SK-N-SH treated with all-trans-retinoic acid at 6 μM for 48 hours (cell line): Measurements from ENCODE around the gene GRIFIN.

ENCODE experiments used
- ATAC-seq: fragments of 200-7000 bp; cut with Tn5 transposase; 3 replicates; pipeline ENCODE4 v1.9.1; 2020; ENCODE audit warnings: mild to moderate bottlenecking, moderate library complexity
- ARNTL ChIP-seq: fragments of 450-650 bp; formaldehyde crosslinking; IDR thresholded peaks from 2 replicates; pipeline ENCODE4 v1.5.0; 2020; ENCODE audit warnings: low read depth, mild to moderate bottlenecking, moderate library complexity, borderline replicate concordance
- BACH2 ChIP-seq: fragments of 250-450 bp; sonication (Bioruptor Pico); IDR thresholded peaks from 2 replicates; pipeline ENCODE4 v1.9.0; 2021; ENCODE audit warnings: mild to moderate bottlenecking, borderline replicate concordance
- CSDC2 ChIP-seq: fragments of 250-450 bp; sonication (Bioruptor Pico); IDR thresholded peaks from 2 replicates; pipeline ENCODE4 v1.5.0; 2020; ENCODE audit warnings: mild to moderate bottlenecking, moderate library complexity
- ESRRG ChIP-seq: fragments of 250-450 bp; sonication (Bioruptor Pico); IDR thresholded peaks from 2 replicates; pipeline ENCODE4 v1.6.1; 2021; ENCODE audit warnings: mild to moderate bottlenecking
- GLIS3 ChIP-seq: fragments of 250-450 bp; sonication (Bioruptor Pico); IDR thresholded peaks from 2 replicates; pipeline ENCODE4 v1.5.0; 2020; ENCODE audit warnings: mild to moderate bottlenecking, moderate library complexity
- ISL1 ChIP-seq: fragments of 250-450 bp; sonication (Bioruptor Pico); IDR thresholded peaks from 2 replicates; pipeline ENCODE4 v2.1.2; 2022; ENCODE audit warnings: mild to moderate bottlenecking, moderate library complexity
- PPARA ChIP-seq: fragments of 250-450 bp; sonication (Bioruptor Pico); IDR thresholded peaks from 2 replicates; pipeline ENCODE4 v1.5.0; 2020; ENCODE audit warnings: mild to moderate bottlenecking, borderline replicate concordance
- RARB ChIP-seq: fragments of 250-450 bp; sonication (Bioruptor Pico); IDR thresholded peaks from 2 replicates; pipeline ENCODE4 v1.8.0; 2021; ENCODE audit warnings: mild to moderate bottlenecking, moderate library complexity
- TCF4 ChIP-seq: fragments of 250-450 bp; sonication (Bioruptor Pico); IDR thresholded peaks from 2 replicates; pipeline ENCODE4 v1.8.0; 2021; ENCODE audit warnings: mild to moderate bottlenecking, moderate library complexity, borderline replicate concordance
- TOX ChIP-seq: fragments of 250-450 bp; sonication (Bioruptor Pico); IDR thresholded peaks from 2 replicates; pipeline ENCODE4 v1.8.0; 2021; ENCODE audit warnings: mild to moderate bottlenecking, moderate library complexity, borderline replicate concordance
- ZC3H10 ChIP-seq: fragments of 250-450 bp; sonication (Bioruptor Pico); IDR thresholded peaks from 2 replicates; pipeline ENCODE4 v1.5.1; 2021; ENCODE audit warnings: mild to moderate bottlenecking, moderate library complexity
- ZFP3 ChIP-seq: fragments of 250-450 bp; sonication (Bioruptor Pico); IDR thresholded peaks from 2 replicates; pipeline ENCODE4 v1.5.0; 2020; ENCODE audit warnings: mild to moderate bottlenecking, moderate library complexity
- ZFP30 ChIP-seq: fragments of 450-650 bp; formaldehyde crosslinking; IDR thresholded peaks from 2 replicates; pipeline ENCODE4 v1.5.0; 2022; ENCODE audit warnings: mild to moderate bottlenecking, moderate library complexity
- ZNF565 ChIP-seq: fragments of 450-650 bp; formaldehyde crosslinking; conservative IDR thresholded peaks from 2 replicates; pipeline ENCODE4 v1.5.0; 2020; ENCODE audit warnings: low read depth, mild to moderate bottlenecking, moderate library complexity
- ZNF70 ChIP-seq: fragments of 450-650 bp; formaldehyde crosslinking; IDR thresholded peaks from 2 replicates; pipeline ENCODE4 v1.5.0; 2020; ENCODE audit warnings: mild to moderate bottlenecking, moderate library complexity
- ZNF8 ChIP-seq: fragments of 450-650 bp; formaldehyde crosslinking; IDR thresholded peaks from 2 replicates; pipeline ENCODE4 v1.5.0; 2020; ENCODE audit warnings: mild to moderate bottlenecking, moderate library complexity
- TF ChIP-seq, protein P1 (sequence below): fragments of 250-450 bp; sonication (Bioruptor Pico); IDR thresholded peaks from 2 replicates; pipeline ENCODE4 v1.5.1; 2021; ENCODE audit warnings: mild to moderate bottlenecking, moderate library complexity
- TF ChIP-seq, protein P2 (sequence below): fragments of 250-450 bp; sonication (Bioruptor Pico); IDR thresholded peaks from 2 replicates; pipeline ENCODE4 v1.5.1; 2020; ENCODE audit warnings: low read depth, mild to moderate bottlenecking, moderate library complexity
- TF ChIP-seq, protein P3 (sequence below): fragments of 250-450 bp; sonication (Bioruptor Pico); IDR thresholded peaks from 2 replicates; pipeline ENCODE4 v1.8.0; 2020; ENCODE audit warnings: mild to moderate bottlenecking, moderate library complexity, borderline replicate concordance
- TF ChIP-seq, protein P4 (sequence below): fragments of 250-450 bp; sonication (Bioruptor Pico); IDR thresholded peaks from 2 replicates; pipeline ENCODE4 v1.5.0; 2020; ENCODE audit warnings: mild to moderate bottlenecking, moderate library complexity

Gene GRIFIN

DNA sequence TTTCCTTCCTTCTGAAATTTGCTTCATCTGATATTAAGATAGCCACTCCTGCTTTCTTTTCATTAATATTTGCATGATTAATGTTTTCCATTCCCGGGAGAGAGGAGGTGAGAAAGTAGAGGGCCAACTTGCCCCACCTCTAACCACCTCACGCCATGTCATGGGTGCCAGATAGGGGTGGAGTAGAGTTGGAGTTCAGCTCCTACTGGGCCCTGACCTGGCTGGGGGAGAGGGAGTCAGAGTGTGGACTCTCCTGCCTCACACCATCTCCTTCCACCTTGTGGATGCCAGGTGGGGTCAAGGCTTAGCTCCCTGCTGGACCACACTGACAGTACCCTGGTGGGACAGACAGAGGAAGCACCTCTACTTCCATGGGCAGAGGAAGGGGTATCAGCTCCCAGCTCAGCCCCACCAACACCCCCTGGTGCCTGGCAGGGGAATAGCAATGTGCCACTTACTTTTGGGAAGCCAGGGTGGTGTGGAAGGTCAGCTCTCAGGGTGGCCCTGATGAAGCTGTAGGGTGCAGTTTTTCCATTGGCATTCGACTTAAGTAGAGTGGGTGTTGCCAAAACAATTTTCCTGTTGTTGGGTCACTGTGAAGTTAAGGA lies 44.8 kb downstream of the GRIFIN start:
- no peak; the same call in 2 of the 3 replicates for ATAC-seq
- TF ChIP-seq ZNF8 (CRISPR knock-in tag) (no peak), TCF4 (CRISPR knock-in tag) (no peak), ZFP3 (no peak), RARB (CRISPR knock-in tag) (no peak), ARNTL (CRISPR knock-in tag) (no peak), ISL1 (CRISPR knock-in tag) (no peak), ESRRG (no peak), PPARA (no peak), ZNF70 (CRISPR knock-in tag) (no peak), BACH2 (CRISPR knock-in tag) (no peak), TOX (no peak), ZFP30 (CRISPR knock-in tag) (no peak), ZC3H10 (CRISPR knock-in tag) (no peak), ZNF565 (no peak), CSDC2 (CRISPR knock-in tag) (no peak), GLIS3 (CRISPR knock-in tag) (no peak)
- TF ChIP-seq, protein P1, sequence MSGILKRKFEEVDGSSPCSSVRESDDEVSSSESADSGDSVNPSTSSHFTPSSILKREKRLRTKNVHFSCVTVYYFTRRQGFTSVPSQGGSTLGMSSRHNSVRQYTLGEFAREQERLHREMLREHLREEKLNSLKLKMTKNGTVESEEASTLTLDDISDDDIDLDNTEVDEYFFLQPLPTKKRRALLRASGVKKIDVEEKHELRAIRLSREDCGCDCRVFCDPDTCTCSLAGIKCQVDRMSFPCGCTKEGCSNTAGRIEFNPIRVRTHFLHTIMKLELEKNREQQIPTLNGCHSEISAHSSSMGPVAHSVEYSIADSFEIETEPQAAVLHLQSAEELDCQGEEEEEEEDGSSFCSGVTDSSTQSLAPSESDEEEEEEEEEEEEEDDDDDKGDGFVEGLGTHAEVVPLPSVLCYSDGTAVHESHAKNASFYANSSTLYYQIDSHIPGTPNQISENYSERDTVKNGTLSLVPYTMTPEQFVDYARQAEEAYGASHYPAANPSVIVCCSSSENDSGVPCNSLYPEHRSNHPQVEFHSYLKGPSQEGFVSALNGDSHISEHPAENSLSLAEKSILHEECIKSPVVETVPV (CRISPR knock-in tag) = no peak
- TF ChIP-seq, protein P2, sequence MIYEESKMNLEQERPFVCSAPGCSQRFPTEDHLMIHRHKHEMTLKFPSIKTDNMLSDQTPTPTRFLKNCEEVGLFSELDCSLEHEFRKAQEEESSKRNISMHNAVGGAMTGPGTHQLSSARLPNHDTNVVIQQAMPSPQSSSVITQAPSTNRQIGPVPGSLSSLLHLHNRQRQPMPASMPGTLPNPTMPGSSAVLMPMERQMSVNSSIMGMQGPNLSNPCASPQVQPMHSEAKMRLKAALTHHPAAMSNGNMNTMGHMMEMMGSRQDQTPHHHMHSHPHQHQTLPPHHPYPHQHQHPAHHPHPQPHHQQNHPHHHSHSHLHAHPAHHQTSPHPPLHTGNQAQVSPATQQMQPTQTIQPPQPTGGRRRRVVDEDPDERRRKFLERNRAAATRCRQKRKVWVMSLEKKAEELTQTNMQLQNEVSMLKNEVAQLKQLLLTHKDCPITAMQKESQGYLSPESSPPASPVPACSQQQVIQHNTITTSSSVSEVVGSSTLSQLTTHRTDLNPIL = no peak

DNA sequence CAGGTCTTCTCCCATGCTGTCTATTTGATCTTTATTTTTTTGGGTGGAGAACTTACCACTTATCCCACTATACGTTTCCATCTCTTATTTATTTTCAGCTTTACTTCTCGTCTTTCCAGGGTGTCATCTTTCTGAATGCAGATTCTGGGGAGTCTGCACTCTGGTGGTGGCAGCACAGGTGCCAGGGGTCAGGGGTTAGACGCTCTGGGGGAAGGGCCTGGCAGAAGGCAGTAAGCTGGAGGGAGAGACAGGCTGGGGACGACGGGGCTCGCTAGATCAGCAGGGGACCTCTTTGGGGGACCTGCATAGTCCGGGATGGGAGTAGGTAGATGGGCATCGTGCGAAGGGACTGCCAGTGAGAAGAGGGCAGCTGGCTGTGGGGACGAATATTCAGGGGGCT lies 50.4 kb downstream of the GRIFIN start:
- TF ChIP-seq GLIS3 (CRISPR knock-in tag) = no peak
- TF ChIP-seq ZNF565 = no peak
- no peak for TF ChIP-seq TOX
- no peak for TF ChIP-seq BACH2 (CRISPR knock-in tag)
- TF ChIP-seq, protein P1 (CRISPR knock-in tag) = no peak
- no peak for TF ChIP-seq ARNTL (CRISPR knock-in tag)
- TF ChIP-seq RARB (CRISPR knock-in tag) = no peak
- no peak for TF ChIP-seq TCF4 (CRISPR knock-in tag)
- no peak for TF ChIP-seq CSDC2 (CRISPR knock-in tag)
- no peak for TF ChIP-seq ZC3H10 (CRISPR knock-in tag)
- no peak for TF ChIP-seq ISL1 (CRISPR knock-in tag)
- TF ChIP-seq, protein P3, sequence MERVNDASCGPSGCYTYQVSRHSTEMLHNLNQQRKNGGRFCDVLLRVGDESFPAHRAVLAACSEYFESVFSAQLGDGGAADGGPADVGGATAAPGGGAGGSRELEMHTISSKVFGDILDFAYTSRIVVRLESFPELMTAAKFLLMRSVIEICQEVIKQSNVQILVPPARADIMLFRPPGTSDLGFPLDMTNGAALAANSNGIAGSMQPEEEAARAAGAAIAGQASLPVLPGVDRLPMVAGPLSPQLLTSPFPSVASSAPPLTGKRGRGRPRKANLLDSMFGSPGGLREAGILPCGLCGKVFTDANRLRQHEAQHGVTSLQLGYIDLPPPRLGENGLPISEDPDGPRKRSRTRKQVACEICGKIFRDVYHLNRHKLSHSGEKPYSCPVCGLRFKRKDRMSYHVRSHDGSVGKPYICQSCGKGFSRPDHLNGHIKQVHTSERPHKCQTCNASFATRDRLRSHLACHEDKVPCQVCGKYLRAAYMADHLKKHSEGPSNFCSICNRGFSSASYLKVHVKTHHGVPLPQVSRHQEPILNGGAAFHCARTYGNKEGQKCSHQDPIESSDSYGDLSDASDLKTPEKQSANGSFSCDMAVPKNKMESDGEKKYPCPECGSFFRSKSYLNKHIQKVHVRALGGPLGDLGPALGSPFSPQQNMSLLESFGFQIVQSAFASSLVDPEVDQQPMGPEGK (CRISPR knock-in tag) = no peak
- TF ChIP-seq ZFP30 (CRISPR knock-in tag) = no peak
- TF ChIP-seq ESRRG = no peak
- TF ChIP-seq, protein P4, sequence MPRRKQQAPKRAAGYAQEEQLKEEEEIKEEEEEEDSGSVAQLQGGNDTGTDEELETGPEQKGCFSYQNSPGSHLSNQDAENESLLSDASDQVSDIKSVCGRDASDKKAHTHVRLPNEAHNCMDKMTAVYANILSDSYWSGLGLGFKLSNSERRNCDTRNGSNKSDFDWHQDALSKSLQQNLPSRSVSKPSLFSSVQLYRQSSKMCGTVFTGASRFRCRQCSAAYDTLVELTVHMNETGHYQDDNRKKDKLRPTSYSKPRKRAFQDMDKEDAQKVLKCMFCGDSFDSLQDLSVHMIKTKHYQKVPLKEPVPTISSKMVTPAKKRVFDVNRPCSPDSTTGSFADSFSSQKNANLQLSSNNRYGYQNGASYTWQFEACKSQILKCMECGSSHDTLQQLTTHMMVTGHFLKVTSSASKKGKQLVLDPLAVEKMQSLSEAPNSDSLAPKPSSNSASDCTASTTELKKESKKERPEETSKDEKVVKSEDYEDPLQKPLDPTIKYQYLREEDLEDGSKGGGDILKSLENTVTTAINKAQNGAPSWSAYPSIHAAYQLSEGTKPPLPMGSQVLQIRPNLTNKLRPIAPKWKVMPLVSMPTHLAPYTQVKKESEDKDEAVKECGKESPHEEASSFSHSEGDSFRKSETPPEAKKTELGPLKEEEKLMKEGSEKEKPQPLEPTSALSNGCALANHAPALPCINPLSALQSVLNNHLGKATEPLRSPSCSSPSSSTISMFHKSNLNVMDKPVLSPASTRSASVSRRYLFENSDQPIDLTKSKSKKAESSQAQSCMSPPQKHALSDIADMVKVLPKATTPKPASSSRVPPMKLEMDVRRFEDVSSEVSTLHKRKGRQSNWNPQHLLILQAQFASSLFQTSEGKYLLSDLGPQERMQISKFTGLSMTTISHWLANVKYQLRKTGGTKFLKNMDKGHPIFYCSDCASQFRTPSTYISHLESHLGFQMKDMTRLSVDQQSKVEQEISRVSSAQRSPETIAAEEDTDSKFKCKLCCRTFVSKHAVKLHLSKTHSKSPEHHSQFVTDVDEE (CRISPR knock-in tag) = no peak
- no peak for ATAC-seq
